HFFc6 (cell line): ENCODE results near the gene JAZF1. TPM values are rescaled to one million over a fixed set of nuclear protein-coding genes. Genes with fewer than 3 reads are reported as not detected.
A peak's percentile ranks its signal among the peaks of the same experiment; 100 is the strongest.

Source experiments
- DNase-seq: peaks from one replicate; pipeline ENCODE4 v3.0.0-alpha.2; 2018
- H3K27ac Mint-ChIP-seq: 2 replicates; pipeline ENCODE4 v1.8.0; 2020; ENCODE audit warnings: mild to moderate bottlenecking, mixed read lengths
- H3K27me3 Mint-ChIP-seq: 2 replicates; pipeline ENCODE4 v1.8.0; 2021; ENCODE audit warnings: mild to moderate bottlenecking, moderate library complexity, mixed read lengths; ENCODE audit not compliant: insufficient read depth
- H3K36me3 Mint-ChIP-seq: 2 replicates; pipeline ENCODE4 v1.8.0; 2021; ENCODE audit warnings: low read depth, mixed read lengths
- H3K4me1 Mint-ChIP-seq: 2 replicates; pipeline ENCODE4 v1.8.0; 2020; ENCODE audit warnings: low read depth, mixed read lengths
- H3K4me3 Mint-ChIP-seq: 2 replicates; pipeline ENCODE4 v1.8.0; 2020; ENCODE audit warnings: mild to moderate bottlenecking, moderate library complexity, mixed read lengths
- H3K9me3 Mint-ChIP-seq: 2 replicates; pipeline ENCODE4 v1.8.0; 2020; ENCODE audit warnings: mild to moderate bottlenecking, mixed read lengths
- CTCF ChIP-seq: fragments of 200-600 bp; sonication (generic); IDR thresholded peaks from 2 replicates; pipeline ENCODE4 v1.5.0; 2021; ENCODE audit warnings: antibody characterized with exemption, mild to moderate bottlenecking
- total RNA-seq, 6 experiments: library from RNA; stranded (reverse); fragmentation: NEBNext Ultra II Directional; extraction: Animal tissue kit (Norgen Biotek cat#: 25700); gene quantifications; 2 replicates in 1 of 6; 3 replicates in 5 of 6; pipeline ENCODE4 v1.2.3, GENCODE V29; 2021

Gene JAZF1
- total RNA-seq, 6 experiments from 2014 or later, result 17.5 to 26.3 (median 21.4) TPM

GRCh38 chr7:27966219-27966780 lies 214.3 kb downstream of the JAZF1 start:
- no peak for TF ChIP-seq CTCF
- Mint-ChIP-seq H3K4me1 (peaks cover 29% of the 10 kb centered on the region), H3K9me3 (no peaks in the 10 kb centered on the region), H3K36me3 (peaks cover 15% of the 10 kb centered on the region; the same call in 1 of the 2 replicates), H3K4me3 (no peak overlapping the region), H3K27ac (no peak overlapping the region), H3K27me3 (peaks cover 2% of the 10 kb centered on the region; the same call in 1 of the 2 replicates)
- no peak for DNase-seq

- Mint-ChIP-seq H3K27ac (no peak overlapping the region), H3K4me1 (peaks cover 36% of the 10 kb centered on the region), H3K4me3 (no peak overlapping the region), H3K36me3 (0 out of 2 replicates have a peak, but pooled peaks cover 10% of the 10 kb centered on the region), H3K9me3 (no peaks in the 10 kb centered on the region), H3K27me3 (peaks cover under 1% of the 10 kb centered on the region; the same call in 1 of the 2 replicates)
- no peak for DNase-seq
- TF ChIP-seq CTCF, result no peak
These were observed 214.9 kb downstream of the JAZF1 start for GRCh38 chr7:27965650-27966049.

- H3K9me3 Mint-ChIP-seq, result no peaks in the 10 kb centered on the region
- H3K27me3 Mint-ChIP-seq, result no peaks in the 10 kb centered on the region
- no peak for DNase-seq
- no peak overlapping the region for H3K4me3 Mint-ChIP-seq
- H3K27ac Mint-ChIP-seq, result no peak overlapping the region
- 0 out of 2 replicates have a peak, but pooled peaks cover 9% of the 10 kb centered on the region for H3K36me3 Mint-ChIP-seq
- H3K4me1 Mint-ChIP-seq, result peaks cover 41% of the 10 kb centered on the region
- no peak for TF ChIP-seq CTCF
These were observed 215.8 kb downstream of the JAZF1 start for GRCh38 chr7:27964820-27965219.

GRCh38 chr7:27963056-27963455 lies 217.5 kb downstream of the JAZF1 start:
- H3K27ac Mint-ChIP-seq, result no peak overlapping the region
- H3K36me3 Mint-ChIP-seq, result no peaks in the 10 kb centered on the region
- no peak overlapping the region for H3K4me3 Mint-ChIP-seq
- H3K9me3 Mint-ChIP-seq, result no peaks in the 10 kb centered on the region
- TF ChIP-seq CTCF, result no peak
- no peaks in the 10 kb centered on the region for H3K27me3 Mint-ChIP-seq
- DNase-seq, result no peak
- H3K4me1 Mint-ChIP-seq, result peaks cover 41% of the 10 kb centered on the region

- no peaks in the 10 kb centered on the region for H3K27me3 Mint-ChIP-seq
- H3K4me3 Mint-ChIP-seq, result no peak overlapping the region
- DNase-seq, result peak; percentile 12
- no peak for TF ChIP-seq CTCF
- no peaks in the 10 kb centered on the region for H3K9me3 Mint-ChIP-seq
- no peaks in the 10 kb centered on the region for H3K36me3 Mint-ChIP-seq
- H3K27ac Mint-ChIP-seq, result no peak overlapping the region
- H3K4me1 Mint-ChIP-seq, result peaks cover 41% of the 10 kb centered on the region
These were observed 218.3 kb downstream of the JAZF1 start for GRCh38 chr7:27962273-27962672.
